Trophoblast cell (in vitro differentiated cells and primary cell): ENCODE results near the gene SLC10A1.

Source experiments
- DNase-seq, 2 donors: peaks; one replicate each; pipeline ENCODE4 v3.0.0-alpha.2; 2016
- H2AFZ ChIP-seq: 2 replicates; pipeline ENCODE4 v1.6.1; 2013; ENCODE audit warnings: low read length, moderate library complexity, mild to moderate bottlenecking; ENCODE audit not compliant: insufficient read depth, poor library complexity
- H2AK5ac ChIP-seq: 2 replicates; pipeline ENCODE4 v1.6.1; 2013; ENCODE audit warnings: mild to moderate bottlenecking, low read length
- H2BK120ac ChIP-seq: 2 replicates; pipeline ENCODE4 v1.6.1; 2013; ENCODE audit warnings: low read length, mild to moderate bottlenecking, moderate library complexity; ENCODE audit not compliant: insufficient read depth, poor library complexity
- H2BK12ac ChIP-seq: 2 replicates; pipeline ENCODE4 v1.6.1; 2013; ENCODE audit warnings: mild to moderate bottlenecking, low read length, moderate library complexity
- H2BK5ac ChIP-seq: 2 replicates; pipeline ENCODE4 v1.6.1; 2013; ENCODE audit warnings: low read length, low read depth, moderate library complexity, mild to moderate bottlenecking; ENCODE audit not compliant: poor library complexity
- H3K14ac ChIP-seq: 2 replicates; pipeline ENCODE4 v1.6.1; 2013; ENCODE audit warnings: mild to moderate bottlenecking, low read length
- H3K18ac ChIP-seq: 2 replicates; pipeline ENCODE4 v1.6.1; 2013; ENCODE audit warnings: mild to moderate bottlenecking, low read length
- H3K23ac ChIP-seq: 2 replicates; pipeline ENCODE4 v1.6.1; 2013; ENCODE audit warnings: low read length
- H3K27ac ChIP-seq: 2 replicates; pipeline ENCODE4 v1.5.1; 2013; ENCODE audit warnings: low read depth, mild to moderate bottlenecking, inconsistent platforms, low read length, moderate library complexity
- H3K27me3 ChIP-seq: 2 replicates; pipeline ENCODE4 v1.6.1; 2013; ENCODE audit warnings: inconsistent platforms, mild to moderate bottlenecking, low read length, moderate library complexity; ENCODE audit not compliant: insufficient read depth
- H3K36me3 ChIP-seq, 2 experiments: 1 replicate in 1 of 2; 2 replicates in 1 of 2; pipeline ENCODE4 v1.6.1; 2013; ENCODE audit warnings: low read length in 2 of 2, mild to moderate bottlenecking in 2 of 2, moderate library complexity in 1 of 2; ENCODE audit not compliant: insufficient read depth in 2 of 2, control insufficient read depth in 1 of 2
- H3K4ac ChIP-seq: 2 replicates; pipeline ENCODE4 v1.6.1; 2013; ENCODE audit warnings: low read depth, mild to moderate bottlenecking, low read length, moderate library complexity
- H3K4me1 ChIP-seq, 2 experiments: 1 replicate in 1 of 2; 2 replicates in 1 of 2; pipeline ENCODE4 v1.6.1; 2013; ENCODE audit warnings: low read length in 2 of 2, mild to moderate bottlenecking in 2 of 2, moderate library complexity in 1 of 2; ENCODE audit not compliant: insufficient read depth in 2 of 2, control insufficient read depth in 1 of 2
- H3K4me2 ChIP-seq: 2 replicates; pipeline ENCODE4 v1.6.1; 2013; ENCODE audit warnings: inconsistent platforms, mild to moderate bottlenecking, low read length, moderate library complexity
- H3K4me3 ChIP-seq: 2 replicates; pipeline ENCODE4 v1.5.1; 2013; ENCODE audit warnings: mild to moderate bottlenecking, low read depth, low read length, inconsistent platforms
- H3K79me1 ChIP-seq: one replicate; pipeline ENCODE4 v1.6.1; 2013; ENCODE audit warnings: low read length
- H3K79me2 ChIP-seq: 2 replicates; pipeline ENCODE4 v1.6.1; 2013; ENCODE audit warnings: low read length, mild to moderate bottlenecking; ENCODE audit not compliant: control insufficient read depth, insufficient read depth, poor library complexity
- H3K9ac ChIP-seq: 2 replicates; pipeline ENCODE4 v1.6.1; 2013; ENCODE audit warnings: mild to moderate bottlenecking, low read length
- H3K9me3 ChIP-seq: 2 replicates; pipeline ENCODE4 v1.6.1; 2013; ENCODE audit warnings: low read depth, mild to moderate bottlenecking, control low read depth, inconsistent platforms, low read length; ENCODE audit not compliant: insufficient read depth
- H4K12ac ChIP-seq: 2 replicates; pipeline ENCODE4 v1.6.1; 2013; ENCODE audit warnings: low read depth, mild to moderate bottlenecking, low read length, moderate library complexity
- H4K8ac ChIP-seq: 2 replicates; pipeline ENCODE4 v1.6.1; 2013; ENCODE audit warnings: low read depth, mild to moderate bottlenecking, low read length, moderate library complexity
- H4K91ac ChIP-seq: one replicate; pipeline ENCODE4 v1.6.1; 2013; ENCODE audit warnings: low read depth, mild to moderate bottlenecking, low read length, moderate library complexity
- WGBS: extraction: QIAGEN DNeasy Blood & Tissue Kit; methylation state at CpG from one replicate; pipeline ENCODE4 v1.1.7; 2013; ENCODE audit warnings: missing lambda C conversion rate; ENCODE audit not compliant: insufficient read length, insufficient coverage; ENCODE audit errors: extremely low coverage; 5-methylcytosine and 5-hydroxymethylcytosine counted together

Gene SLC10A1

DNA sequence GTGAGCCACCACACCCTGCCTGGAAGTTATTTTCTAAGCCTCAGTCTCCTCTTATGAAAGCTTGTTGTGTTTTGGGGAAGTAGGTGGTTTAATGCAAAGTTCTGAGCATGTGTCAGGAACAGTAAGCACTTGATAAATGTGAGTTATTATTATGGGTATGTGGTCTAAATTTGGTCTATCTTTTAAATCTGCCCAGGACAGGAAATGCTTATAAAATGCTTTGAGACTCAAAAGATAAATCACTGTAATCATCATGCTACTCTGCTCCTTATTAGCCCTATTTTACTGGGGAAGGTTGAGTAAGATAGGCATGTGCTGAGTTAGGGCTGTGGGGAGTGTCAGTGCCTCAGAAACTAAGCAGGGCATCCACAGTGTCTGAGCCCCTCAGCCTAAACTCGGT is 43.2 kb downstream of the SLC10A1 start:
- no CpG with 5 or more reads among the region's 1 CpG for WGBS

DNA sequence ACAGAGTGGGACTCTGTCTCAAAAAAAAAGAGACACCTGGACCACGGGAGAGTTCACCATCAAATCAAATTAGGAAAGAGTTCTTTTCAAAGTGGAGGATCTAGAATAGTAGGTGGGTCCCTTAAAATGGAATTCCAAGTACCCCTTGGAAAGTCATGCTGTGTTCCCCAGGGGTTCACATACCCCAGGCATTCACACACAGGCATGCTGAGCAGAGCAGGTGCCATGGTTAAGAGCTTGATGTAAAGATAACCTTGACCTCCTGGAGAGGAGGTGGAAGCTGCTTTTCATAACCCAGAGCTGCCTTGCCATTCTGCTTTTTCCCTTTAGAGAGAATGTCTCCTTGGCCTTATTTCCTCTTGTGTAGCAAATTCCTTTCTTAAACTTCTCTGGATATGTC is 44.3 kb downstream of the SLC10A1 start:
- Histone ChIP-seq H3K14ac (no peak overlapping the region), H3K4me1 (no peaks in the 10 kb centered on the region), H3K79me2 (no peaks in the 10 kb centered on the region), H3K4me2 (no peak overlapping the region), H3K27ac (no peak overlapping the region), H3K36me3 (no peaks in the 10 kb centered on the region), H4K12ac (no peak overlapping the region), H3K27me3 (no peaks in the 10 kb centered on the region), H3K79me1 (no peaks in the 10 kb centered on the region), H3K9me3 (no peaks in the 10 kb centered on the region), H2BK120ac (no peak overlapping the region), H3K18ac (no peak overlapping the region), H3K4me3 (no peak overlapping the region), H4K91ac (no peak overlapping the region), H3K23ac (no peak overlapping the region), H3K4ac (no peak overlapping the region), H4K8ac (no peak overlapping the region), H2BK5ac (no peak overlapping the region), H2AK5ac (no peak overlapping the region), H3K9ac (no peak overlapping the region), H2AFZ (no peak overlapping the region), H2BK12ac (no peak overlapping the region)
- DNase-seq: no peak
- WGBS: no CpG with 5 or more reads among the region's 1 CpG

More for the DNA sequence above, 43.2 kb downstream of the SLC10A1 start:
- Histone ChIP-seq H3K9me3 (no peaks in the 10 kb centered on the region), H3K14ac (no peak overlapping the region), H3K18ac (no peak overlapping the region), H4K12ac (no peak overlapping the region), H3K23ac (no peak overlapping the region), H3K9ac (no peak overlapping the region), H2BK120ac (no peak overlapping the region), H2AFZ (no peak overlapping the region), H3K79me2 (no peaks in the 10 kb centered on the region), H4K91ac (no peak overlapping the region), H3K4me3 (no peak overlapping the region), H3K36me3 (no peaks in the 10 kb centered on the region), H3K4ac (no peak overlapping the region), H2AK5ac (no peak overlapping the region), H3K27ac (no peak overlapping the region), H2BK12ac (no peak overlapping the region), H3K79me1 (no peaks in the 10 kb centered on the region), H4K8ac (no peak overlapping the region), H3K4me2 (no peak overlapping the region), H2BK5ac (no peak overlapping the region), H3K4me1 (no peaks in the 10 kb centered on the region), H3K27me3 (no peaks in the 10 kb centered on the region)
- no peak for DNase-seq

DNA sequence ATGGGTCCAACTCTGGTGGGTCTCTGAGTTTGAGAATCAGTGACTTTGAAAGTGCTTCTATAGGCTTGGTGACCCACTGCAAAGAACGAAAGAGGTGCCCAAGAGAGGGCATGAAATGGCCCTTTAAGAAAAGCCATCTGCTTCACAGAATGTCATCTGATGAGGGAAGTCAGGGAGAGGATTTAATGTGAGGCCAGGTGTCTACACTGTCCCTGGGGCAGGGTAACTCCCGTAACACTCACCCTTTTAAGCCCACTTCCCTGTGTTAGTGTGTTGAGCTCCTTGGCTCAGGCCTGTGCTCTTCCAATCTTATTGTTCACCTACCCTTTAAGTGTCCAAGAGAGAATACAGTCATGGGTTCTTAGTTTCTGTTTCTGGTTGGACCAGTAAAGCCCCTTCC is 46.5 kb downstream of the SLC10A1 start:
- Histone ChIP-seq H3K9me3 (no peaks in the 10 kb centered on the region), H3K4me2 (no peak overlapping the region), H3K4me3 (no peak overlapping the region), H4K12ac (no peak overlapping the region), H3K23ac (no peak overlapping the region), H3K4ac (no peak overlapping the region), H3K18ac (no peak overlapping the region), H4K8ac (no peak overlapping the region), H3K27ac (no peak overlapping the region), H4K91ac (no peak overlapping the region), H2AK5ac (no peak overlapping the region), H3K79me1 (no peaks in the 10 kb centered on the region), H2BK12ac (no peak overlapping the region), H3K79me2 (no peaks in the 10 kb centered on the region), H3K9ac (no peak overlapping the region), H3K27me3 (no peaks in the 10 kb centered on the region), H2BK5ac (no peak overlapping the region), H2AFZ (no peak overlapping the region), H3K36me3 (no peaks in the 10 kb centered on the region), H3K14ac (no peak overlapping the region), H3K4me1 (no peaks in the 10 kb centered on the region), H2BK120ac (no peak overlapping the region)
- whole genome bisulfite sequencing: no CpG with 5 or more reads among the region's 2 CpGs
- no peak for DNase-seq

DNA sequence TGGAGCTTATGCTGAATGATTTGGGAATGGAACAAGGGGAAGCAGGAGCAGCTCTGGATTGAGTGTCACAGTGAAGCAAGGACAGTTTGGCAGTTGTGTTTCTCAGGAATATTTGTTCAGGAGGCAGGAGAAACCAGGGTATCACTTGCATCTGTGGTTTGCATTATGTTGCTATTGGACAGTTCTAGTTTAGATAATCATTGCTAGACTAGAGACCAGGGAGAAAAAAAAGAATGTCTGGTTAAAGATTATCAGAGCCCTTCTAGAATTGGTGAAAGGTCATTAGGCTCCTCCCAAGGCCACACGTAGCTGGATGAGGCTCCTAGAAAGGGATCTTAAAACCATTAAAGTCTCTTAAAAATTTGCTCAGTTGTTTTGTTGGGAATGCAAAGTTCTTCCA is 47.1 kb downstream of the SLC10A1 start:
- Histone ChIP-seq H3K14ac (no peak overlapping the region), H3K79me1 (no peaks in the 10 kb centered on the region), H3K4me1 (no peaks in the 10 kb centered on the region), H3K18ac (no peak overlapping the region), H3K27ac (no peak overlapping the region), H3K4me3 (no peak overlapping the region), H2BK12ac (no peak overlapping the region), H3K36me3 (no peaks in the 10 kb centered on the region), H3K9ac (no peak overlapping the region), H3K9me3 (no peaks in the 10 kb centered on the region), H4K8ac (no peak overlapping the region), H4K12ac (no peak overlapping the region), H3K27me3 (no peaks in the 10 kb centered on the region), H3K4me2 (no peak overlapping the region), H2AK5ac (no peak overlapping the region), H2BK120ac (no peak overlapping the region), H3K23ac (no peak overlapping the region), H2BK5ac (no peak overlapping the region), H2AFZ (no peak overlapping the region), H3K4ac (no peak overlapping the region), H3K79me2 (no peaks in the 10 kb centered on the region), H4K91ac (no peak overlapping the region)
- WGBS: no CpG with 5 or more reads among the region's 1 CpG
- no peak for DNase-seq
